HepG2 (cell line): ENCODE measurements around the gene RBP2. TPM values are rescaled to one million over a fixed set of nuclear protein-coding genes. Genes with fewer than 3 reads are reported as not detected.

Source experiments
- ATAC-seq: fragments of 200-7000 bp; cut with Tn5 transposase; 3 replicates; pipeline ENCODE4 v1.9.1; 2020; ENCODE audit warnings: mild to moderate bottlenecking, moderate library complexity
- BruUV-seq: library from RNA; stranded (reverse); fragments of 400-500 nt; replicated peaks from 2 replicates; lab custom pipeline; 2021; lab: Mats Ljungman, UMichigan
- CTCF ChIA-PET: fragments of 300-600 bp; formaldehyde crosslinking; extraction: SDS; loops from one replicate; lab custom pipeline; 2021; ENCODE audit warnings: low total read pairs, inconsistent platforms, low intra/inter-chr PET ratio; lab: Yijun Ruan, JAX
- POLR2A ChIA-PET: fragments of 350-600 bp; sonication (Branson Sonifier 250); formaldehyde crosslinking; loops from one replicate; lab custom pipeline; 2020; ENCODE audit warnings: antibody characterized with exemption, inconsistent platforms; lab: Yijun Ruan, JAX
- DNase-seq: peaks from one replicate; pipeline ENCODE4 v3.0.0-alpha.2; 2015; ENCODE audit warnings: low spot score
- FAIRE-seq: peaks from 3 replicates; lab custom pipeline; 2011; peaks lifted over from hg19 to GRCh38; lab: Jason Lieb, UNC
- H2AFZ ChIP-seq: one replicate; pipeline ENCODE4 v1.6.1; 2011; ENCODE audit warnings: low read length, inconsistent platforms
- H3K27ac ChIP-seq: fragments of 300-600 bp; 3 replicates; pipeline ENCODE4 v1.8.0; 2011; ENCODE audit warnings: mixed run types, mild to moderate bottlenecking, mixed read lengths, low read length, inconsistent platforms; ENCODE audit not compliant: insufficient read depth; ENCODE audit errors: extremely low read length
- H3K27me3 ChIP-seq, 2 experiments: fragments of 200-600 bp in 1 of 2; 2 replicates in 1 of 2; 3 replicates in 1 of 2; pipeline versions ENCODE4 v1.6.0 to v1.8.0; 2011; ENCODE audit warnings: low read length in 2 of 2, mild to moderate bottlenecking in 2 of 2, moderate library complexity in 2 of 2, inconsistent platforms in 1 of 2; ENCODE audit not compliant: insufficient read depth in 2 of 2, control insufficient read depth in 1 of 2
- H3K36me3 ChIP-seq, 2 experiments: fragments of 200-600 bp in 1 of 2; replicated peaks in 1 of 2; 2 replicates in 1 of 2; 3 replicates in 1 of 2; pipeline versions ENCODE4 v1.5.1 to v1.8.0; 2011; ENCODE audit warnings: low read length in 2 of 2, inconsistent platforms in 1 of 2; ENCODE audit not compliant: insufficient read depth in 2 of 2, control insufficient read depth in 1 of 2
- H3K4me1 ChIP-seq: 2 replicates; pipeline ENCODE4 v1.5.1; 2012; ENCODE audit warnings: low read length, inconsistent platforms; ENCODE audit not compliant: insufficient read depth
- H3K4me2 ChIP-seq: 2 replicates; pipeline ENCODE4 v1.6.0; 2011; ENCODE audit warnings: low read depth, low read length, inconsistent platforms
- H3K4me3 ChIP-seq, 3 experiments: fragments of 200-600 bp in 1 of 3; sonication (generic), shearing (Covaris generic) in 1 of 3; replicated peaks in 1 of 3; 2 replicates each; pipeline ENCODE4 v1.5.1; 2011 to 2016; ENCODE audit warnings: low read length in 3 of 3, inconsistent platforms in 2 of 3, low read depth in 2 of 3, mild to moderate bottlenecking in 2 of 3, control low read depth in 1 of 3, mixed read lengths in 1 of 3; ENCODE audit not compliant: insufficient read depth in 1 of 3
- H3K79me2 ChIP-seq: one replicate; pipeline ENCODE4 v1.6.1; 2011; ENCODE audit warnings: low read length, inconsistent platforms; ENCODE audit not compliant: insufficient read depth
- H3K9ac ChIP-seq: 2 replicates; pipeline ENCODE4 v1.6.0; 2011; ENCODE audit warnings: mild to moderate bottlenecking, low read depth, low read length, inconsistent platforms; ENCODE audit not compliant: insufficient read depth
- H3K9me3 ChIP-seq: 2 replicates; pipeline ENCODE4 v1.5.1; 2012; ENCODE audit warnings: mild to moderate bottlenecking, low read length
- H4K20me1 ChIP-seq: 2 replicates; pipeline ENCODE4 v1.6.0; 2011; ENCODE audit warnings: inconsistent platforms, mild to moderate bottlenecking, low read length, moderate library complexity; ENCODE audit not compliant: insufficient read depth
- HOXA3 ChIP-seq: sonication (generic); formaldehyde crosslinking; IDR thresholded peaks from 2 replicates; pipeline ENCODE4 v1.5.0; 2020; ENCODE audit warnings: missing genetic modification reagents
- MZF1 ChIP-seq: sonication (generic); formaldehyde crosslinking; IDR thresholded peaks from 2 replicates; pipeline ENCODE4 v1.8.1; 2023; ENCODE audit warnings: mild to moderate bottlenecking, missing genetic modification reagents, borderline replicate concordance
- PAX8 ChIP-seq: sonication (generic); formaldehyde crosslinking; IDR thresholded peaks from 2 replicates; pipeline ENCODE4 v1.8.0; 2022; ENCODE audit warnings: mild to moderate bottlenecking, missing genetic modification reagents, borderline replicate concordance
- POGZ ChIP-seq: sonication (generic); formaldehyde crosslinking; IDR thresholded peaks from 2 replicates; pipeline ENCODE4 v1.4.0; 2020; ENCODE audit warnings: mild to moderate bottlenecking, missing genetic modification reagents
- RBM39 ChIP-seq: fragments of 200-400 bp; formaldehyde crosslinking; IDR thresholded peaks from one replicate; pipeline ENCODE4 v1.6.1; 2018; ENCODE audit warnings: antibody characterized with exemption, mild to moderate bottlenecking, low read depth, low read length; ENCODE audit not compliant: poor library complexity, severe bottlenecking
- REPIN1 ChIP-seq: sonication (generic); formaldehyde crosslinking; IDR thresholded peaks from 2 replicates; pipeline ENCODE4 v1.8.0; 2022; ENCODE audit warnings: missing genetic modification reagents, low read depth, mild to moderate bottlenecking, borderline replicate concordance
- RORA ChIP-seq: sonication (generic); formaldehyde crosslinking; IDR thresholded peaks from 2 replicates; pipeline ENCODE4 v1.5.0; 2020; ENCODE audit warnings: mild to moderate bottlenecking, missing genetic modification reagents, moderate library complexity
- SOX6 ChIP-seq, 2 experiments: fragments of 450-650 bp in 1 of 2; sonication (generic) in 1 of 2; formaldehyde crosslinking in 1 of 2; IDR thresholded peaks; 2 replicates each; pipeline versions ENCODE4 v1.4.0 to v1.6.1; 2017 to 2020; ENCODE audit warnings: antibody characterized with exemption in 1 of 2, mild to moderate bottlenecking in 1 of 2, missing genetic modification reagents in 1 of 2
- ZNF660 ChIP-seq: sonication (generic); formaldehyde crosslinking; IDR thresholded peaks from 2 replicates; pipeline ENCODE4 v1.5.1; 2020; ENCODE audit warnings: mild to moderate bottlenecking, low read depth, missing genetic modification reagents, borderline replicate concordance
- ZSCAN25 ChIP-seq: sonication (generic); formaldehyde crosslinking; IDR thresholded peaks from 2 replicates; pipeline ENCODE4 v1.8.0; 2022; ENCODE audit warnings: mild to moderate bottlenecking, missing genetic modification reagents
- WGBS: methylation state at CpG from one replicate; pipeline ENCODE4 v1.1.6; 2017; ENCODE audit warnings: low lambda C conversion rate; 5-methylcytosine and 5-hydroxymethylcytosine counted together
- in situ Hi-C: cut with HindIII; loops from 2 replicates; pipeline ENCODE4 v1.10.0; 2017; ENCODE audit warnings: low pct_unique_long_range_greater_than_20kb; ENCODE audit not compliant: extremely low pct_ligation_motif_present
- intact Hi-C: fragments of 100-400 bp; cut with micrococcal nuclease; formaldehyde crosslinking; loops from one replicate; pipeline ENCODE4 v1.10.0; 2022; ENCODE audit not compliant: unreplicated experiment
- polyA plus RNA-seq, 8 experiments: library from polyadenylated mRNA; depleted of rRNA in 3 of 8; stranded (reverse) in 7 of 8; unstranded in 1 of 8; fragments of >200 nt; fragmentation: Illumina TruSeq in 4 of 8; extraction: Trizol in 4 of 8; gene quantifications; 2 replicates each; pipeline versions ENCODE4 v1.2.1 to v1.2.3, GENCODE V29; 2011 to 2016; ENCODE audit warnings: low read depth in 4 of 8, missing spikeins in 1 of 8, mixed read lengths in 1 of 8; ENCODE audit not compliant: insufficient read depth in 1 of 8
- total RNA-seq, 5 experiments: library from RNA; depleted of rRNA; stranded (reverse); fragments of >200 nt; fragmentation: Illumina TruSeq; extraction: Trizol; gene quantifications; 2 replicates each; pipeline ENCODE4 v1.2.3, GENCODE V29; 2016; ENCODE audit warnings: low read depth in 1 of 5
- TF ChIP-seq, protein P1 (sequence below): sonication (generic); formaldehyde crosslinking; conservative IDR thresholded peaks from 2 replicates; pipeline ENCODE4 v1.8.0; 2022; ENCODE audit warnings: mild to moderate bottlenecking, moderate library complexity, missing genetic modification reagents
- TF ChIP-seq, protein P2 (sequence below): sonication (generic); formaldehyde crosslinking; IDR thresholded peaks from 2 replicates; pipeline ENCODE4 v1.4.0; 2020; ENCODE audit warnings: missing genetic modification reagents
- TF ChIP-seq, protein P3 (sequence below): sonication (generic); formaldehyde crosslinking; IDR thresholded peaks from 2 replicates; pipeline ENCODE4; 2020; ENCODE audit warnings: missing genetic modification reagents, mild to moderate bottlenecking, borderline replicate concordance

RBP2 gene
- total and polyA plus RNA-seq, 2 of the 13 experiments (the other 11 are each of a cell fraction or from before 2014, with no cell fraction given), result 0.17 to 2.5 TPM

DNA sequence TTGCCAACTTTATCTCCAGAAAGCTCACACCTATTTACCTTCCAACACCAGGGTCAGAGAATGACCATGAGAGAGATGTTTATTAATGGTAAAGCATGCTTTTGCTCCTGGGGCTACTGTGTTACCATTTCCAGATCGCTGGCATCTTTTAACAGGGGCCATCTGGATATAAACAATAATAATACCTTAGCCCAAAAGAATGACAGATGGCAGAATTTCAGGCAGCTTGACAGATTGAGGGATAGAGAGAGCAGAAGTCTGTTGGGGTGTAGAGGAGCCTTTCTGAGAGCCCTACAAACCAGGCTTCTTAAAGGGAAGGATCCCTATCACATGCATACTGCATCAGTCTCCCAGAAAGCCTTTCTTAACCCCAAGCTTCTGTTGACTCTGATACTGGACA, 45.5 kb upstream of the RBP2 start:
- intact Hi-C loops (no loop called here), in situ Hi-C loops (no loop called here)
- Histone ChIP-seq H3K27ac (no peak overlapping the region), H3K9ac (no peak overlapping the region), H4K20me1 (no peaks in the 10 kb centered on the region), H3K4me2 (no peak overlapping the region), H2AFZ (no peak overlapping the region), H3K36me3 (no peaks in the 10 kb centered on the region), H3K9me3 (no peaks in the 10 kb centered on the region), H3K4me1 (no peaks in the 10 kb centered on the region), H3K79me2 (no peaks in the 10 kb centered on the region), H3K27me3 (no peaks in the 10 kb centered on the region), H3K4me3 (no peak overlapping the region)
- ATAC-seq (no peak), DNase-seq (no peak), FAIRE-seq (no peak)
- TF ChIP-seq POGZ (CRISPR knock-in tag) (no peak), ZNF660 (CRISPR knock-in tag) (no peak), PAX8 (CRISPR knock-in tag) (no peak), REPIN1 (CRISPR knock-in tag) (no peak), MZF1 (CRISPR knock-in tag) (no peak), RBM39 (no peak), RORA (CRISPR knock-in tag) (no peak), HOXA3 (no peak), SOX6 (IDR thresholded peaks at IDR 0.05) (no peak), SOX6 (CRISPR knock-in tag; IDR thresholded peaks at IDR 0.05) (no peak), ZSCAN25 (CRISPR knock-in tag) (no peak)
- TF ChIP-seq, protein P1, sequence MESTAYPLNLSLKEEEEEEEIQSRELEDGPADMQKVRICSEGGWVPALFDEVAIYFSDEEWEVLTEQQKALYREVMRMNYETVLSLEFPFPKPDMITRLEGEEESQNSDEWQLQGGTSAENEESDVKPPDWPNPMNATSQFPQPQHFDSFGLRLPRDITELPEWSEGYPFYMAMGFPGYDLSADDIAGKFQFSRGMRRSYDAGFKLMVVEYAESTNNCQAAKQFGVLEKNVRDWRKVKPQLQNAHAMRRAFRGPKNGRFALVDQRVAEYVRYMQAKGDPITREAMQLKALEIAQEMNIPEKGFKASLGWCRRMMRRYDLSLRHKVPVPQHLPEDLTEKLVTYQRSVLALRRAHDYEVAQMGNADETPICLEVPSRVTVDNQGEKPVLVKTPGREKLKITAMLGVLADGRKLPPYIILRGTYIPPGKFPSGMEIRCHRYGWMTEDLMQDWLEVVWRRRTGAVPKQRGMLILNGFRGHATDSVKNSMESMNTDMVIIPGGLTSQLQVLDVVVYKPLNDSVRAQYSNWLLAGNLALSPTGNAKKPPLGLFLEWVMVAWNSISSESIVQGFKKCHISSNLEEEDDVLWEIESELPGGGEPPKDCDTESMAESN (CRISPR knock-in tag), result no peak
- TF ChIP-seq, protein P2, sequence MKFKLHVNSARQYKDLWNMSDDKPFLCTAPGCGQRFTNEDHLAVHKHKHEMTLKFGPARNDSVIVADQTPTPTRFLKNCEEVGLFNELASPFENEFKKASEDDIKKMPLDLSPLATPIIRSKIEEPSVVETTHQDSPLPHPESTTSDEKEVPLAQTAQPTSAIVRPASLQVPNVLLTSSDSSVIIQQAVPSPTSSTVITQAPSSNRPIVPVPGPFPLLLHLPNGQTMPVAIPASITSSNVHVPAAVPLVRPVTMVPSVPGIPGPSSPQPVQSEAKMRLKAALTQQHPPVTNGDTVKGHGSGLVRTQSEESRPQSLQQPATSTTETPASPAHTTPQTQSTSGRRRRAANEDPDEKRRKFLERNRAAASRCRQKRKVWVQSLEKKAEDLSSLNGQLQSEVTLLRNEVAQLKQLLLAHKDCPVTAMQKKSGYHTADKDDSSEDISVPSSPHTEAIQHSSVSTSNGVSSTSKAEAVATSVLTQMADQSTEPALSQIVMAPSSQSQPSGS (CRISPR knock-in tag), result no peak
- TF ChIP-seq, protein P3, sequence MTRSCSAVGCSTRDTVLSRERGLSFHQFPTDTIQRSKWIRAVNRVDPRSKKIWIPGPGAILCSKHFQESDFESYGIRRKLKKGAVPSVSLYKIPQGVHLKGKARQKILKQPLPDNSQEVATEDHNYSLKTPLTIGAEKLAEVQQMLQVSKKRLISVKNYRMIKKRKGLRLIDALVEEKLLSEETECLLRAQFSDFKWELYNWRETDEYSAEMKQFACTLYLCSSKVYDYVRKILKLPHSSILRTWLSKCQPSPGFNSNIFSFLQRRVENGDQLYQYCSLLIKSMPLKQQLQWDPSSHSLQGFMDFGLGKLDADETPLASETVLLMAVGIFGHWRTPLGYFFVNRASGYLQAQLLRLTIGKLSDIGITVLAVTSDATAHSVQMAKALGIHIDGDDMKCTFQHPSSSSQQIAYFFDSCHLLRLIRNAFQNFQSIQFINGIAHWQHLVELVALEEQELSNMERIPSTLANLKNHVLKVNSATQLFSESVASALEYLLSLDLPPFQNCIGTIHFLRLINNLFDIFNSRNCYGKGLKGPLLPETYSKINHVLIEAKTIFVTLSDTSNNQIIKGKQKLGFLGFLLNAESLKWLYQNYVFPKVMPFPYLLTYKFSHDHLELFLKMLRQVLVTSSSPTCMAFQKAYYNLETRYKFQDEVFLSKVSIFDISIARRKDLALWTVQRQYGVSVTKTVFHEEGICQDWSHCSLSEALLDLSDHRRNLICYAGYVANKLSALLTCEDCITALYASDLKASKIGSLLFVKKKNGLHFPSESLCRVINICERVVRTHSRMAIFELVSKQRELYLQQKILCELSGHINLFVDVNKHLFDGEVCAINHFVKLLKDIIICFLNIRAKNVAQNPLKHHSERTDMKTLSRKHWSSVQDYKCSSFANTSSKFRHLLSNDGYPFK, result no peak
- BruUV-seq, result no TSS peak
- POLR2A ChIA-PET, result no interaction called here
- 44% methylated on average over 1 of the region's 1 CpG for WGBS
- CTCF ChIA-PET, result no interaction called here
